NCI-H82 (cell line): ENCODE data around the gene BTK.
"Not testable (repeated sequence)": the region's sequence is repeated elsewhere in the genome, so short reads cannot be mapped to it uniquely, and the experiment has no call there.

Experiments
- DNase-seq: peaks from one replicate; lab custom pipeline; 2025; lab: John Stamatoyannopoulos, UW

Gene BTK

GRCh38 chrX:101337776-101338271, 48.2 kb downstream of the BTK start:
- no peak for DNase-seq

- not testable (repeated sequence) for DNase-seq
Observed at GRCh38 chrX:101334310-101334709, 51.7 kb downstream of the BTK start.

- peak; percentile 42 for DNase-seq
Observed at GRCh38 chrX:101326600-101326999, 59.4 kb downstream of the BTK start.

- DNase-seq: no peak
Observed at GRCh38 chrX:101303790-101304189, 82.2 kb downstream of the BTK start.
